Calu3 (cell line): Measurements from ENCODE around the gene ARHGAP6. TPM values are rescaled to one million over a fixed set of nuclear protein-coding genes. Genes with fewer than 3 reads are reported as not detected.

Experiments used
- BruUV-seq: library from RNA; stranded (reverse); fragments of 400-500 nt; replicated peaks from 2 replicates; lab custom pipeline; 2021; lab: Mats Ljungman, UMichigan
- CTCF ChIA-PET: fragments of 300-600 bp; sonication (Branson Sonifier 250); formaldehyde crosslinking; loops from one replicate; lab custom pipeline; 2022; ENCODE audit warnings: antibody characterized with exemption; lab: Charles Lee
- DNase-seq: peaks from one replicate; pipeline ENCODE4 v3.0.0; 2022
- H3K27ac Mint-ChIP-seq: one replicate; pipeline ENCODE4 v1.8.0; 2022; ENCODE audit warnings: mixed read lengths; ENCODE audit not compliant: unreplicated experiment
- H3K27me3 Mint-ChIP-seq: one replicate; pipeline ENCODE4 v1.8.0; 2022; ENCODE audit warnings: mixed read lengths; ENCODE audit not compliant: unreplicated experiment
- H3K36me3 Mint-ChIP-seq: one replicate; pipeline ENCODE4 v1.8.0; 2022; ENCODE audit warnings: mild to moderate bottlenecking, moderate library complexity, mixed read lengths; ENCODE audit not compliant: insufficient read depth, unreplicated experiment
- H3K4me1 Mint-ChIP-seq: one replicate; pipeline ENCODE4 v1.8.0; 2022; ENCODE audit warnings: mild to moderate bottlenecking, low read depth, mixed read lengths; ENCODE audit not compliant: unreplicated experiment
- H3K4me3 Mint-ChIP-seq: one replicate; pipeline ENCODE4 v1.8.0; 2022; ENCODE audit warnings: mild to moderate bottlenecking, low read depth, moderate library complexity, mixed read lengths; ENCODE audit not compliant: unreplicated experiment
- H3K9me3 Mint-ChIP-seq: one replicate; pipeline ENCODE4 v1.8.0; 2022; ENCODE audit warnings: low read depth, mixed read lengths; ENCODE audit not compliant: unreplicated experiment
- intact Hi-C: fragments of 100-400 bp; cut with micrococcal nuclease; formaldehyde crosslinking; loops from one replicate; pipeline ENCODE4 v1.10.0; 2022; ENCODE audit not compliant: unreplicated experiment
- total RNA-seq: library from RNA; stranded (reverse); gene quantifications from 2 replicates; pipeline ENCODE4 v1.2.3, GENCODE V29; 2022
- TF ChIP-seq, protein P1 (sequence below): fragments of 200-600 bp; IDR thresholded peaks from one replicate; pipeline ENCODE4 v1.8.0; 2022; ENCODE audit warnings: antibody characterized with exemption; ENCODE audit not compliant: unreplicated experiment

Gene ARHGAP6
- total RNA-seq, 1 experiment from 2014 or later, result not detected

GRCh38 chrX:11424903-11425674 lies 240.6 kb downstream of the ARHGAP6 start:
- Mint-ChIP-seq H3K4me1 (no peaks in the 10 kb centered on the region), H3K9me3 (no peaks in the 10 kb centered on the region)

GRCh38 chrX:11423949-11424348 lies 241.8 kb downstream of the ARHGAP6 start:
- Mint-ChIP-seq H3K4me3 (no peak overlapping the region), H3K27me3 (no peaks in the 10 kb centered on the region), H3K9me3 (no peaks in the 10 kb centered on the region), H3K27ac (no peak overlapping the region), H3K36me3 (no peaks in the 10 kb centered on the region), H3K4me1 (no peaks in the 10 kb centered on the region)
- intact Hi-C loops, result no loop called here
- TF ChIP-seq, protein P1, sequence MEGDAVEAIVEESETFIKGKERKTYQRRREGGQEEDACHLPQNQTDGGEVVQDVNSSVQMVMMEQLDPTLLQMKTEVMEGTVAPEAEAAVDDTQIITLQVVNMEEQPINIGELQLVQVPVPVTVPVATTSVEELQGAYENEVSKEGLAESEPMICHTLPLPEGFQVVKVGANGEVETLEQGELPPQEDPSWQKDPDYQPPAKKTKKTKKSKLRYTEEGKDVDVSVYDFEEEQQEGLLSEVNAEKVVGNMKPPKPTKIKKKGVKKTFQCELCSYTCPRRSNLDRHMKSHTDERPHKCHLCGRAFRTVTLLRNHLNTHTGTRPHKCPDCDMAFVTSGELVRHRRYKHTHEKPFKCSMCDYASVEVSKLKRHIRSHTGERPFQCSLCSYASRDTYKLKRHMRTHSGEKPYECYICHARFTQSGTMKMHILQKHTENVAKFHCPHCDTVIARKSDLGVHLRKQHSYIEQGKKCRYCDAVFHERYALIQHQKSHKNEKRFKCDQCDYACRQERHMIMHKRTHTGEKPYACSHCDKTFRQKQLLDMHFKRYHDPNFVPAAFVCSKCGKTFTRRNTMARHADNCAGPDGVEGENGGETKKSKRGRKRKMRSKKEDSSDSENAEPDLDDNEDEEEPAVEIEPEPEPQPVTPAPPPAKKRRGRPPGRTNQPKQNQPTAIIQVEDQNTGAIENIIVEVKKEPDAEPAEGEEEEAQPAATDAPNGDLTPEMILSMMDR, result no peak
- DNase-seq, result no peak
- CTCF ChIA-PET, result no interaction called here
- BruUV-seq, result no TSS peak

More at GRCh38 chrX:11424903-11425674, 240.6 kb downstream of the ARHGAP6 start:
- H3K27me3 Mint-ChIP-seq, result no peaks in the 10 kb centered on the region
- H3K4me3 Mint-ChIP-seq, result no peak overlapping the region
- CTCF ChIA-PET, result no interaction called here
- no peak for DNase-seq
- TF ChIP-seq, protein P1, result no peak
- H3K36me3 Mint-ChIP-seq, result no peaks in the 10 kb centered on the region
- no peak overlapping the region for H3K27ac Mint-ChIP-seq
- BruUV-seq, result no TSS peak
- intact Hi-C loops, result no loop called here

DNA sequence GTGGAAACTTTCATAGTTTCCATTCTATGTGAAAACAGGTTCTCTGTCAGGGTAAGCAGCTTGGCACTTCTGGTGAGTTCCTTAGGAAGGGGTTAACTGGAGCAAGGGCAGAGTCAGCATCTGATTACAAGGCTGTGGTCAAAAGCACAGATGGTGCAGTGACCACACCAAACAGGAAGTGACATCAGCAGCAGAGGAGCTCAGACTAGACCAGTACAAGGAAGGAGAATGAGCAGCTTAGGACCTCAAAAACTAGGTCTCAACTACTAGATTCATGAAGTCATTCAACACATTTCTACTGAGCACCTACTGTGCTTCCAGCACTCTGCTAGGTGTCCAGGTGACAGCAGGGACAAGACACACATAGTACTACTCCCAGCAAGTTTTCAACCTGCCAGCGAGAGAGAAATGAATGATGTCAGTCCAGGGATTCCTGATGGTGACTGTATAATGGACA lies 242.3 kb downstream of the ARHGAP6 start:
- Mint-ChIP-seq H3K36me3 (no peaks in the 10 kb centered on the region), H3K9me3 (no peaks in the 10 kb centered on the region), H3K27ac (no peak overlapping the region), H3K4me1 (no peaks in the 10 kb centered on the region), H3K27me3 (no peaks in the 10 kb centered on the region), H3K4me3 (no peak overlapping the region)
- DNase-seq, result peak; percentile 2
- TF ChIP-seq, protein P1, result no peak
- intact Hi-C loops, result no loop called here
- CTCF ChIA-PET, result no interaction called here
- no TSS peak for BruUV-seq

GRCh38 chrX:11422525-11422857 lies 243.2 kb downstream of the ARHGAP6 start:
- Mint-ChIP-seq H3K27ac (no peak overlapping the region), H3K4me1 (no peaks in the 10 kb centered on the region), H3K36me3 (no peaks in the 10 kb centered on the region), H3K9me3 (no peaks in the 10 kb centered on the region), H3K27me3 (no peaks in the 10 kb centered on the region), H3K4me3 (no peak overlapping the region)
- CTCF ChIA-PET, result interaction anchor here (0.7 kb wide), 1 partner anchor 527 kb away, joined by 3 read pairs; no protein-coding TSS in a partner anchor
- intact Hi-C loops, result no loop called here
- DNase-seq, result no peak
- no TSS peak for BruUV-seq
- TF ChIP-seq, protein P1, result no peak
